ENCODE measurements around the gene GNPTG.

GNPTG gene

GRCh38 chr16:1351582-1352362, at the start of gene GNPTG, which contains the start of gene TSR3:
TSS of gene GNPTG (plus strand) at chr16:1351931. CDS start at chr16:1351966, 35 bp downstream.
TSS of gene TSR3 (minus strand) at chr16:1351878. CDS start at chr16:1351804, 74 bp downstream.
- DNase-seq (ENCODE audit: low spot score), result peak; percentile 87

- DNase-seq (ENCODE audit: low spot score), result no peak
Observed at GRCh38 chr16:1305823-1306222, 45.9 kb upstream of the GNPTG start.

DNA sequence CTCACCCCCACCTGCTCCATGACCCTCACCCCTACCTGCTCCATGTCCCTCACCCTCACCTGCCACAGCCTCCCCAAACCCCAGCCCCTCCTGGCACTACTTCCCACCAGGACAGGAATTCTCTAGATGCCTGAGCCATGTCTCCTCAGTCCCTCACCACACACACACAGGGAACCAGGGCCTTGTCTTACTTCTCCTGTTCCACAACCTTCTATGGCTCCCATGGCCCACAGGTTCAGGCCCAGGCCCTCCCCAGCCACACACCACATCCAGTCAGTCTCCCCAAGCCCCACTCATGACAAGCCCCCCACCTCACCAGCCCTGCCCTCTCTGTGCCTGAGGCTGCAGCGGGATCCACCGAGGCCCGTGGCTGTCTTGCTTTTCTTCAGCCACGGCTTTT, 45.4 kb upstream of the GNPTG start:
- DNase-seq (ENCODE audit: low spot score), result no peak

- DNase-seq (ENCODE audit: low spot score), result no peak
Observed at GRCh38 chr16:1308036-1308976, 43.4 kb upstream of the GNPTG start.

GRCh38 chr16:1308977-1309885, 42.5 kb upstream of the GNPTG start, which contains the start of gene UBE2I:
TSS of gene UBE2I (plus strand) at chr16:1309636. CDS start at chr16:1314031, 4,395 bp downstream.
- DNase-seq (ENCODE audit: low spot score), result peak; percentile 99

DNA sequence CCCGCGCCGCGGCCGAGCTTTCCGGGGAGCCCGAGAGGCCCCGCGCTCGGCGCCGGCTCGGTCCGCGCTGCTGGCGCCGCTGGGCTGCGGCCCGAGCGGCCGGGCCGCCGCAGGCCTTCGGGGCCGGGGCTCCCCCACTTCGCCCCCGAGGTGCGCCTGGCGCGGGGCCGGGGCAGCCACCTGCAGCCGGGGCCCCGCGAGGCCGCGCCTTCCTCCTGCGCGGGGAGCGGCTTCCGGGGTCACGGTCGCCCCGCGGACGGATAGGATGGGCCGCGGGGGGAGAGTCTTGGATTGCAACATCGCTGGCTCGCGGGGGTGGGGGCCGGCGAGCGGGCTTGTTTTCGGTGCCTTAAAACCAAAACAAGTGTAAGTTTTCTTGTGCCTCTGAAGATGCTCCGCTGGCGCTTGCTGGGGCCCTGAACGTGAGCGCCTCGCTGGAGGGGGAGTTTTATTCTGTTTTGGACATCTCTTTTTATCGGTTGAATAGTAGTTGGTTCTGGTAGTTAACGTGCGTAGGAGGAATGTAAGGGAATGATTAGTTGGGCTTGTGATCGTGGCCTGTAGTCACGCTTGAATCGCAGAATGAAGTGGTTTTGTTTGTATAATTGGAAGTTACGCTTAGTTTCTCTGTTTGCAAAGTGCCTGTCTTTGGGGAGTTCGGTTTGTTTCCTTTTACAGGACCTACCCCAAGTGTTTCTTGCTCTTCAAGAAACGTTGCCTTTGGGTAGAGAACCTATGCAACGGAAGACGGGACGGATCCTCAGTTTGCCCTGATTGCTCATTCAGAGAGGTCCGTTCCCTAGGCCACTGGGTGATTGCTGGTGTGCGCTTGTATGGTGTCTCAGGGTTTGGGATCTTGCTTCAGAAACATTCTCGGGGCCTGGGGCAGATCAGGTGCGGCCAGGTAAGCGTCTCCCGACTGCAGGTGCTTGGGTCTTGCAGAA, 41.6 kb upstream of the GNPTG start:
- DNase-seq (ENCODE audit: low spot score), result peak; percentile 46

GRCh38 chr16:1310832-1311200, 40.9 kb upstream of the GNPTG start:
- DNase-seq (ENCODE audit: low spot score), result no peak

- no peak for DNase-seq (ENCODE audit: low spot score)
Observed at GRCh38 chr16:1311212-1311737, 40.5 kb upstream of the GNPTG start.

- DNase-seq (ENCODE audit: low spot score), result no peak
Observed at GRCh38 chr16:1311738-1312466, 39.8 kb upstream of the GNPTG start.

- no peak for DNase-seq (ENCODE audit: low spot score)
Observed at GRCh38 chr16:1312467-1312816, 39.3 kb upstream of the GNPTG start.

DNA sequence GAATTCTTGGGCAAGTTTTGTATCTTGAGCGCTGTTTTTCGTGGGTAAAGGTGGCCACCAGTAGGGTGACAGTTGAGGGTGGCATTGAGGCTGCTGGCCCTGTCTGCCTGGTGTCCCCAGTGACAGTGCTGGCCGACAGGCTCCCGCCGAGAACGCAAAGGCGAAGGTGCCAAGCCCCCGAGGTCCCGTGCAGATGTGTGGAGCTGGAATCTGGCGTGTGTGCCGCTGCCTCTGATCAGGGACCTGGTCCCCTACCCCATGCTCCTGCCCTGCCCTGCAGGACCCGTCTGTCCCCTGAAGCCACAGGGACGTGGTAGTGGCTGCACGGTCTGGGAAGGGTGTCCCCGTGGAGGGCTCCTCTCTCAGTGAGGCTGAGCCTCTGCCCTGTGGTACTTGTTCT, 38.8 kb upstream of the GNPTG start:
- no peak for DNase-seq (ENCODE audit: low spot score)

GRCh38 chr16:1313721-1314369, 37.9 kb upstream of the GNPTG start:
- no peak for DNase-seq (ENCODE audit: low spot score)

DNA sequence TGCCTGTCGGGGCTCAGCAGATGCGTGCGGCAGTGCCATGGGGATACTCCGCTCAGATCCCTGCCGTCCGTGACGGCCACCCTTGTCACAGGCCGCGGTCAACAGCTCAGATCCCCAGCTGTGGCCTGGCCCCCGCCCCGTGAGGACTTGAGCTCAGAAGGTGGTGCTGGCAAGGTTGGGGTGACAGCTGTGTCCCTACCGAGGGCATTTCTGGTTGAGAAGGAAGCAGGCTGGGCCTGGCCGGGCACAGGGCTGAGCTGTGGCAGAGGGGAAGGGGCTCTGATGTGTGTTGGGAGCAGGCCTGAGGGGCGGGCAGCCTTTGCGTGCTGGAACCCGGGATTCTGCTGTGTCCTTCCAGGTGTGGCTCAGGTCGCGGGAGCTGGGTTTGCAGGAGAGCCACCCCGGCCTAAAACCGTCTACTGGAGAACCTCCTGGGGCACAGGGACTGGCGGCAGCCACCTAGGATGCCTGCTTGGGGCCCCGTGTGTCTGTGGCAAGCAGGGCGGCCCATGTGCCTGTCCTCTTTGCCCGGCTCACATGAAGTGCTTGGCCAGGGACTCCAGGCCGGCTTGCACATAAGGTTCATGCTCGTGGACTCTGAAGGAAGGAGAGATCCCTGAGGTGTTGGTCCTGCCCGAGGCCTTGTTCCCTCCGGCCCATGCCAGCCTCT, 37.2 kb upstream of the GNPTG start:
- DNase-seq (ENCODE audit: low spot score), result no peak

GRCh38 chr16:1315081-1316032, 36.4 kb upstream of the GNPTG start:
- DNase-seq (ENCODE audit: low spot score), result no peak

DNA sequence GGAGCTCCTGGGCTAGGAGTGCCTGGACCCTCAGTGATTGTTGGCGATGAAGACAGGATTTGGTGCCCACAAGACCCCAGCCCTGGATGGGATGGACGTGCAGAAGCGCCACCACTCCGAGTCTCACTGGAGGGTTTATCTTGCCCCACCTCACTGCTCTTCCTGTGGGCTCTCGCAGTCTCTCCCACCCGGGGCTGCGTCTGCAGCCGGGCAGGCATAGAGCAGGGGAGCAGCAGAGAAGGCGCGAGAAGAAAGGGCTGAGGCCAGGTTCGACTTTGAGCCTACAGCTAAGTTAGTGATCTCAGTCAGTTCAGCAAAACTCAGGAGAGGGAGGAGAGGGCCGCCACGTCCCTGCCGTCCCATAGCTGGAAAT, 35.7 kb upstream of the GNPTG start:
- DNase-seq (ENCODE audit: low spot score), result no peak

DNA sequence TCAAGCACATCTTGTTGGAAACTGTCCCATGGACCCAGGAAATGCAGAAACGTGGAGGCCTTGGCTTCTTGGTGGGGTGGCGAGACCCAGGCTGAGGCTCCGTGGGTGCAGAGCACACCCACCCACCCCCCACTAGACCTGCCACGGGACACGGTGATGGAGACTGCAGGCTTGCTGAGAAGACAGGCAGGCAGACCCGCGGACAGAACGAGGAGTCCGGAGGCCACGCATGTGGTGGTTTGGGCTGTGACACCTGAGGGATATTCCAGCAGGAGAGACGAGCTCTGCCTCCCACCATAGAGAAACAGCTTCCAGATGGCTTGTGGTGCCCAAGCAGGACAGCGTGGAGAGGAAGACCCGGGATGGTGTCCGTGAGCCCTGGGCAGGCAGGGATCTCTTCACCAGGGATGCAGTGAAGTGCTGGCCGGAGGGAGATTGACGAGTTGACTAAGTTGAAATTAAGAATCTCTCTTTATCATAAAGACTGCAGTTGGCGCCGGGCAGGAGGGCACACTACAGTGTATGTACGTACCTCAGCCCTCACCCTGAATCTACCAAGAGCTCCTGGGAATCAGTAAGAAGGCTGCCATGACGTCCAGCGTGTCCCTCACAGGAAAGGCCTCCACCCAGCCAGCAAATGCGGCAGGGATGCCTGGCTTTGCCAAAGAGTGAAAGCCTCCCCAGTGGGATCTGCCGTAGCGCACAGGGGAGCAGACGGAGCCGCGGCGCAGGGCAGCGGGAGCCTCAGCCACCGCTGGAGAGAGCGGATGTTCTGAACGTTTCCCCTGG, 34.1 kb upstream of the GNPTG start:
- no peak for DNase-seq (ENCODE audit: low spot score)

DNA sequence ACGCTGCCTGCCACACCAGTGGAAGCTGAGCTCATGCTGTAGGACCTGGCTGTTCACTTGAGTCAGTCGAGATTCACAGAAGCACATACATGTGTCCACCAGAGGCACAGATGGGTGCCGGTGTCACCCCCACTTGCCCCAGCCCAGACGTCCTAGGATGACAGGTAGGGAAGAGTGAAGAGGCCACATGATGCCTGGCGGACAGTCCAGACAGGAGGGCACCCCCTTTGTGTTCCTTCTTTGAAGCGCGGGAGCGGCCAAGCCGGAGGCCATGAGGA, 33.5 kb upstream of the GNPTG start:
- no peak for DNase-seq (ENCODE audit: low spot score)
